ENCODE results near the gene GRIP2.

- no peak for TF ChIP-seq CREB5 (CRISPR knock-in tag; IDR thresholded peaks at IDR 0.05; ENCODE audit: low read depth)
- TF ChIP-seq ZNF8 (CRISPR knock-in tag; IDR thresholded peaks at IDR 0.05): no peak
- TF ChIP-seq PATZ1 (CRISPR knock-in tag; IDR thresholded peaks at IDR 0.05; ENCODE audit: borderline replicate concordance): no peak
- TF ChIP-seq TSHZ2 (CRISPR knock-in tag; IDR thresholded peaks at IDR 0.05): no peak
- no peak for TF ChIP-seq PPARA (CRISPR knock-in tag; IDR thresholded peaks at IDR 0.05; ENCODE audit: borderline replicate concordance)
- no peak for TF ChIP-seq TOX (CRISPR knock-in tag; IDR thresholded peaks at IDR 0.05; ENCODE audit: borderline replicate concordance)
- TF ChIP-seq BACH2 (CRISPR knock-in tag; IDR thresholded peaks at IDR 0.05; ENCODE audit: borderline replicate concordance): no peak
Observed at GRCh38 chr3:14474363-14475081, 65.6 kb downstream of the GRIP2 start.
